ENCODE data around the gene ARHGAP30.

GRCh38 chr1:161088587-161089110, 19.0 kb upstream of the ARHGAP30 start:
- no peak for TF ChIP-seq CTCF (conservative IDR thresholded peaks at IDR 0.05 in 1 of 2, IDR thresholded peaks at IDR 0.05 in 1 of 2; ENCODE audit: low read depth in 1 of 2, low read length in 2 of 2)
- no peak for TF ChIP-seq EZH2 (IDR thresholded peaks at IDR 0.05; ENCODE audit: low read length, missing control alignments)

Measured in fibroblast of lung (primary cell).